GM21528 (cell line): ENCODE measurements around the gene MSANTD1.

ENCODE experiments used
- ATAC-seq: cut with Tn5 transposase; IDR thresholded peaks from one replicate; pipeline ENCODE4 v1.9.1; 2021; ENCODE audit warnings: mild to moderate bottlenecking, moderate library complexity; ENCODE audit not compliant: unreplicated experiment, low FRiP score

Gene MSANTD1

GRCh38 chr4:3215256-3215655, 33.7 kb upstream of the MSANTD1 start:
- ATAC-seq: no peak

- ATAC-seq: no peak
Measured at GRCh38 chr4:3215733-3216132, 33.2 kb upstream of the MSANTD1 start.

GRCh38 chr4:3217266-3217665, 31.7 kb upstream of the MSANTD1 start:
- no peak for ATAC-seq

- no peak for ATAC-seq
Measured at GRCh38 chr4:3217771-3218170, 31.2 kb upstream of the MSANTD1 start.

GRCh38 chr4:3218824-3219760, 29.9 kb upstream of the MSANTD1 start:
- ATAC-seq: no peak

- ATAC-seq: no peak
Measured at GRCh38 chr4:3219761-3220475, 29.0 kb upstream of the MSANTD1 start.

- ATAC-seq: no peak
Measured at GRCh38 chr4:3220476-3221183, 28.3 kb upstream of the MSANTD1 start.

GRCh38 chr4:3221184-3221494, 27.8 kb upstream of the MSANTD1 start:
- no peak for ATAC-seq

- no peak for ATAC-seq
Measured at GRCh38 chr4:3221996-3222395, 27.0 kb upstream of the MSANTD1 start.

- no peak for ATAC-seq
Measured at GRCh38 chr4:3223346-3223745, 25.6 kb upstream of the MSANTD1 start.

DNA sequence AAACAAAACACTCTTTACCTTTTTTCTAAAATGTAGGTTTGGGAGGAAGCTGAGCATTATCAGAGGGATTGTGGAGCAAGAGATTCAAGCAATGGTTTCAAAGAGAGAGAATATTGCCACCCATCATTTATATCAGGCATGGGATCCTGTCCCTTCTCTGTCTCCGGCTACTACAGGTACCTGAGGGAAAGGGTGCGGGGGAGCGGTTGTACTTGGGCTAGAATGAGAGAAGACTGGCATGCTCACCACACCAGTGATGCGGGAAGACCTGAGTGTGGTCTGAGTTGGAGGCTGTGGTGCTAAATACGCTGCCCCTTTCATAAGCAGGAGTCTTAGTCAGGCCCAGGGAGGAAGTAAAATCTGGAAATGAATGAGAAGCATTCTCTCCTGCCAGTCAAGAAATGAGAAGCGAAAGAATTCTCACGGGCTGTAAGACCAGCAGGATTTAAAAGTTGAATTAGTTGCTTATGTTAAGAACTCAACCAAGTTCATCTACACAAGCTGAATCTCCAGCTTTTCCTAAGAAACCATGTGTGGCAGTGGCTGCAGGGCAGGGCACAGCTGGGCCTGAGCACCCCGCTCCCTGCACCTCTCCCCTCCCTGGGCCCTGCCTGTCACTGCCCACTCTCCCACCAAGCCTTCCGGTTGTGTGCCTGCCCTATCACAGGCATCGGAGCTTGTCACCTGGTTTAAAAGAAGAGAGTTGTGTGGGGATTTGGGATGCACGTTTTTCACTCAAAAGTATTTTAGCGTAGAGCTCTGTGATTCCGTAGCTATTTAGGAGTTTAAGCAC, 24.8 kb upstream of the MSANTD1 start:
- ATAC-seq: no peak

GRCh38 chr4:3225071-3225850, 23.7 kb upstream of the MSANTD1 start:
- ATAC-seq: no peak

DNA sequence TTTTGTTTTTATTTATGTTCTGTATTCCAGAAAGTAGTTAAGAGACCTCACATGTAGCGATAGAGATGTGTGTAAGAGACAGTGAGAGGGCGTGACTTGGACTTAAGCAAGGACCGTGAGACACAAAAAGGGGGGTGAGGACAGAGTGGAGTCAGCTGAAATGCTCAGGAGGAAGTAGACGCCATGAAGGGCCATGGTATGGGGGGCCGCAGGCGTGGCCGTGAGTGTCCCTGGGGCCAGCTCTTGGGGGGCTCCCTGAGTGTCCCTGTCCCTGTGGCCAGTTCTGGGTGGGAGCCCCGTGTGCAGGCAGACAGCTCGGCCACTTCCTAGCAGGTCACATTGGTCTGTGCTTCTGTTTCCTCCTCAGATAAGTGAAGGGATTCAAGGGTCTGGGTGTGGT, 23.0 kb upstream of the MSANTD1 start:
- ATAC-seq: no peak

DNA sequence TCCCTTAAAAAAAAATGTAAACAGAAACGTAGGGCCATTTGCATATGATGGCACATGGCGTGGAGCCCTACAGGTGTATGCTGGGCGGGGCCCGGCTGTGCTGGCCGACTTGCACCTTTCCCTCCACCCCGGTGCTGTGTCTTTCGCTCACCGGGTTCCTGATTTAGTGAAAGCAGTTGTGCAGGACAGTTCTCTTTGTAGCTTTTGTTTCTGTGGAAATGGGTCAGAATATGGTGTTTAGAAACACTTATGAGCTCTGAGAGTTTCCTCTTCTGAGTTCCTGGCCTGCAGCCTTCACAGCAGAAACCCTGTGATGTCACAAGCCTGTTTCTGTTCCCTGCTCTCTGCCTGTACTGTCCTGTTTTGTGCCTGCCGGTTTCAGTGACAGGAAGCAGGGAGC, 22.5 kb upstream of the MSANTD1 start:
- ATAC-seq: no peak

DNA sequence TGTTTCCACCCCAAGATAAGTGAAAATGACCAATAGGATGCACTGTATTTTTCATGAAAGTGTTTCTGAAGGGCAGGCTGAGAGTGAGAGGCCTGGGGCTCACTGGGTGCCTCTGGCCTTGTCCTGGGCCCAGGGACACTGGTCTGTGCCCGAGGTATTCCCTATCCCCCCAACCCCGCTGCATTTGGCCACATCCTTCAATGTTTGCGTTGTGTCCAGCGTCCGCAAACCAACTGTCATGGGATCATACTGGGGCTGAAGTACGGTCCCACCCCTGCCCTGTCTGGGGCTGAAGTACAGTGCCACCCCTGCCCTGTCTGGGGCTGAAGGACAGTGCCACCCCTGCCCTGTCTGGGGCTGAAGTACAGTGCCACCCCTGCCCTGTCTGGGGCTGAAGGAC, 22.0 kb upstream of the MSANTD1 start:
- ATAC-seq: no peak

GRCh38 chr4:3227878-3228675, 20.9 kb upstream of the MSANTD1 start:
- no peak for ATAC-seq

GRCh38 chr4:3228881-3229280, 20.1 kb upstream of the MSANTD1 start:
- no peak for ATAC-seq

GRCh38 chr4:3229328-3229727, 19.6 kb upstream of the MSANTD1 start:
- no peak for ATAC-seq

- no peak for ATAC-seq
Measured at GRCh38 chr4:3229964-3230363, 19.0 kb upstream of the MSANTD1 start.
